Measurements from ENCODE around the gene MITF. TPM values are rescaled to one million over a fixed set of nuclear protein-coding genes. Genes with fewer than 3 reads are reported as not detected.

MITF gene
- total RNA-seq, 2 donors from 2014 or later: 0.28 TPM; not detected in 1

DNA sequence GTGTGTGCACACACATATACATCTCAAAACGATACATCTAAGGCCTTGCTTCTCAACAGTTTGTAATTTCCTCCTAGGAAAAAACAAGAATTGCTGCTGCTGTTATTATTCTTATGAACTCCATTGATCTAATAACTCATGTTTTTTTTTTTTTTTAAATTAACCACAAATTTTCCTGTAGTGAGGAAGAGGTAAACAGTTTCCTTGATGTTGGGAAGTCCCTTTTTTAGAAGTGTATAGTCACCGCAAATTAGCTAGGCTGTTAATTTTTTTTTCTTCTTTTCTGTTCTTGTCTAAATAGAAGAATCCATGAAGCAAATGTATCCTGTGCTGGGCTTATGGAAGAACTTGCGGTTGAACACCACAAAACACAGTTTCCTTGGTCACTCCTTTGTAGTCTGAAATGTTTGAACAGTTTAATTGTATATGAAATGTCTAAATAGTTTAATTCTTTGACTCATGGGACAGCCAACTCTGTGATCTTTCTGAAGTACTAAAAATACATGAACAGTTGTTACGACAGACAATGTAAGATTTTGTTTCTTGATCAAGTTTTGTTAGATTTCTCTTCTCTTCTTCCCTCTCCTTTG lies 64.5 kb downstream of the MITF start:
- ATAC-seq (no peak), DNase-seq (ENCODE audit: low spot score) (no peak)
- Mint-ChIP-seq H3K27me3 (peaks cover 0 to 5% of the 10 kb centered on the region in 2 donors), H3K4me3 (no peak overlapping the region), H3K4me1 (ENCODE audit: low read depth in 2 of 2) (no peaks in the 10 kb centered on the region), H3K9me3 (peaks cover 5% of the 10 kb centered on the region), H3K36me3 (no peaks in the 10 kb centered on the region), H3K27ac (no peak overlapping the region)

GRCh38 chr3:69805491-69805890 lies 66.2 kb downstream of the MITF start:
- H3K27me3 Mint-ChIP-seq: peaks cover 0 to 5% of the 10 kb centered on the region in 2 donors
- no peak overlapping the region for H3K4me3 Mint-ChIP-seq
- ATAC-seq (no peak), DNase-seq (ENCODE audit: low spot score) (no peak)
- no peaks in the 10 kb centered on the region for H3K4me1 Mint-ChIP-seq (ENCODE audit: low read depth in 2 of 2)
- H3K9me3 Mint-ChIP-seq: peaks cover 5% of the 10 kb centered on the region
- no peak overlapping the region for H3K27ac Mint-ChIP-seq
- no peaks in the 10 kb centered on the region for H3K36me3 Mint-ChIP-seq

DNA sequence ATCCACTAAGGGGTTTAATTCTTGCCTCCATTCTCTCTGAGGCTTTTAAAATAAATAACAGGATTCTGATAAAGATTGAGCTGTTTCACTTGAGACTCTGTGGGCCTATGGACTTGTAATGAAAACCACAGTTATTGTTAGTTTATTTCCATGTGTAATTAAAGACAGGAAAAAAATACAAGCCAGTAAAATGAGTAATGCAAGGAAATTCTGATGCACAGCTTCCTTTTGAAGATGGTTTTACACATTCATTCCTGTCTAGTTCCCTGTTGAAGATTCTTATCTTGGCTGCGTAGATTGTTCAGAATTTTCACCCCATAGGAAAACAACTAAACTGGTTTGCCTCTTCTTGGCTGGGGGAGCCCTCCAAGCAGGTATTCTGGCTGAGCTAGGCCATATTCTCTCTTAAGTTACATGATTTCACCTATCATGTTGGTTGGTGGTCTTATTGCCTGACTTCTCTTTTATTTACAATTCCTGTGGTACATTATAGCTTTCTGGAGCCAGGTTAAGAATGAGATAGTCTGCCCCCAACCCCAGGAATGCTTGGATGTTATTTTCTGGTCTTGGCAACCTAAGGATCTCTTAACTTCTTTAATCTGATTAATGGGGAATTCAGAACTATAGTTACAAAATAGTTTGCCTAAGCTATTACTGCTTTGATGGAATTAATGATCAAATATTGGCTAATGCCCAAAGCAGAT lies 67.6 kb downstream of the MITF start:
- Mint-ChIP-seq H3K9me3 (peaks cover 5% of the 10 kb centered on the region), H3K27ac (no peak overlapping the region), H3K4me1 (ENCODE audit: low read depth in 2 of 2) (no peaks in the 10 kb centered on the region), H3K27me3 (peaks cover 0 to 5% of the 10 kb centered on the region in 2 donors), H3K36me3 (no peaks in the 10 kb centered on the region), H3K4me3 (no peak overlapping the region)
- DNase-seq (ENCODE audit: low spot score): no peak
- no peak for ATAC-seq

GRCh38 chr3:69807674-69808073 lies 68.4 kb downstream of the MITF start:
- H3K27me3 Mint-ChIP-seq: peaks cover 0 to 5% of the 10 kb centered on the region in 2 donors
- H3K9me3 Mint-ChIP-seq: peaks cover 5% of the 10 kb centered on the region
- H3K27ac Mint-ChIP-seq: no peak overlapping the region
- H3K36me3 Mint-ChIP-seq: no peaks in the 10 kb centered on the region
- DNase-seq (ENCODE audit: low spot score): no peak
- no peaks in the 10 kb centered on the region for H3K4me1 Mint-ChIP-seq (ENCODE audit: low read depth in 2 of 2)
- H3K4me3 Mint-ChIP-seq: no peak overlapping the region
- no peak for ATAC-seq

GRCh38 chr3:69809076-69809835 lies 70.0 kb downstream of the MITF start:
- no peaks in the 10 kb centered on the region for H3K36me3 Mint-ChIP-seq
- H3K4me1 Mint-ChIP-seq (ENCODE audit: low read depth in 2 of 2): no peaks in the 10 kb centered on the region
- no peak for DNase-seq (ENCODE audit: low spot score)
- H3K4me3 Mint-ChIP-seq: no peak overlapping the region
- no peak overlapping the region for H3K27ac Mint-ChIP-seq
- H3K9me3 Mint-ChIP-seq: peaks cover 2% of the 10 kb centered on the region
- H3K27me3 Mint-ChIP-seq: peaks cover 0 to 3% of the 10 kb centered on the region in 2 donors
- no peak for ATAC-seq

GRCh38 chr3:69811452-69812401 lies 72.5 kb downstream of the MITF start:
- Mint-ChIP-seq H3K9me3 (no peaks in the 10 kb centered on the region), H3K27me3 (peaks cover 0 to 2% of the 10 kb centered on the region in 2 donors), H3K4me1 (ENCODE audit: low read depth in 2 of 2) (no peaks in the 10 kb centered on the region), H3K4me3 (no peak overlapping the region), H3K36me3 (no peaks in the 10 kb centered on the region), H3K27ac (no peak overlapping the region)
- DNase-seq (ENCODE audit: low spot score): no peak
- no peak for ATAC-seq

DNA sequence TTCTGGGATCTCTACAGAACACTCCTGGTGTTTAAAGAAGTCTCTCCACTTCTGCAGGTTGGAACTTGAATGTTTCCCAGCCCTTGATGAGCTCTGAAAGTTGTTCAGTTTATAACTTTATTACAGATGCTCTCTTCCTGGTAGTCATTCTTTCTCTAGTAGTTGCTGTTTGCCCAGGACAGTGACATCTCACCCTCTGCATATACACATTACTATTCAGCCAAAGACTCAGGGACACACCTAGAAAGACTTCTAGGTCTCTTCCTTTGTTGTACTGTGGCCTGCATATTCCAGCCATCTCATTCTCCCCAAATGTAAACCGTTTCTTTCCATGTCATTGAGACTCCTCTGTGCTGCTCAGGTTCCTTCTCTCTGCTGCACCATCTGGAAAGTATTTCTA lies 76.7 kb downstream of the MITF start:
- Mint-ChIP-seq H3K36me3 (no peaks in the 10 kb centered on the region), H3K27me3 (no peaks in the 10 kb centered on the region), H3K4me1 (ENCODE audit: low read depth in 2 of 2) (no peaks in the 10 kb centered on the region), H3K27ac (no peak overlapping the region), H3K9me3 (no peaks in the 10 kb centered on the region), H3K4me3 (no peak overlapping the region)
- no peak for DNase-seq (ENCODE audit: low spot score)
- no peak for ATAC-seq

GRCh38 chr3:69817988-69818387 lies 78.7 kb downstream of the MITF start:
- Mint-ChIP-seq H3K27me3 (no peaks in the 10 kb centered on the region), H3K36me3 (no peaks in the 10 kb centered on the region), H3K27ac (no peak overlapping the region), H3K9me3 (no peaks in the 10 kb centered on the region), H3K4me3 (no peak overlapping the region), H3K4me1 (ENCODE audit: low read depth in 2 of 2) (no peaks in the 10 kb centered on the region)
- no peak for DNase-seq (ENCODE audit: low spot score)
- ATAC-seq: no peak

DNA sequence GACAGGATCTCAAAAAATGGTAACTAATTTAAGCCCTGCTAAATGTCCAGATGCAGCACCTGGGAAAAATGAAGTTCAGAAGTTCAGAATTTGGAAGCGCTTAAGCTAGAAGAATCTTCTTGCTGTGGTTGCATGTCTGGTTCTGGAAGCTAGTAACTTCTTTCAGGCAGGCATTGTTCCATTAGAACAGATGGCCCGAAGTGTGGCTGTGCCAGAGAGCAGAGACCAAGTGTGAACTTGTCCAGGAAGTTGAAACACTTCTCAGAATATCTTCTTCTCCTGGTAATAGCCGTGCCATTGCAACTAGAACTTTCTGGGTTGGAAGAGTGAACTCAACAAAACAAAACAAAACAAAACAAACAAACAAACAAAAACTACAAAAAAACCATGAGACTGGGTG lies 80.0 kb downstream of the MITF start:
- H3K4me1 Mint-ChIP-seq (ENCODE audit: low read depth in 2 of 2): no peaks in the 10 kb centered on the region
- no peaks in the 10 kb centered on the region for H3K27me3 Mint-ChIP-seq
- H3K4me3 Mint-ChIP-seq: no peak overlapping the region
- no peaks in the 10 kb centered on the region for H3K36me3 Mint-ChIP-seq
- H3K9me3 Mint-ChIP-seq: no peaks in the 10 kb centered on the region
- ATAC-seq (no peak), DNase-seq (ENCODE audit: low spot score) (no peak)
- no peak overlapping the region for H3K27ac Mint-ChIP-seq

GRCh38 chr3:69821133-69821532 lies 81.9 kb downstream of the MITF start:
- Mint-ChIP-seq H3K36me3 (no peaks in the 10 kb centered on the region), H3K27ac (no peak overlapping the region), H3K9me3 (no peaks in the 10 kb centered on the region), H3K27me3 (no peaks in the 10 kb centered on the region), H3K4me1 (ENCODE audit: low read depth in 2 of 2) (no peaks in the 10 kb centered on the region), H3K4me3 (no peak overlapping the region)
- ATAC-seq (no peak), DNase-seq (ENCODE audit: low spot score) (no peak)

GRCh38 chr3:69823743-69824142 lies 84.5 kb downstream of the MITF start:
- ATAC-seq: no peak
- Mint-ChIP-seq H3K36me3 (no peaks in the 10 kb centered on the region), H3K9me3 (peaks cover 3% of the 10 kb centered on the region), H3K4me3 (no peak overlapping the region), H3K27ac (no peak overlapping the region), H3K27me3 (no peaks in the 10 kb centered on the region), H3K4me1 (ENCODE audit: low read depth in 2 of 2) (no peaks in the 10 kb centered on the region)
- no peak for DNase-seq (ENCODE audit: low spot score)

- no peaks in the 10 kb centered on the region for H3K27me3 Mint-ChIP-seq
- peaks cover 3% of the 10 kb centered on the region for H3K9me3 Mint-ChIP-seq
- ATAC-seq: no peak
- H3K4me1 Mint-ChIP-seq (ENCODE audit: low read depth in 2 of 2): no peaks in the 10 kb centered on the region
- no peaks in the 10 kb centered on the region for H3K36me3 Mint-ChIP-seq
- no peak for DNase-seq (ENCODE audit: low spot score)
- no peak overlapping the region for H3K4me3 Mint-ChIP-seq
- no peak overlapping the region for H3K27ac Mint-ChIP-seq
Measured at GRCh38 chr3:69825446-69825845, 86.2 kb downstream of the MITF start.

DNA sequence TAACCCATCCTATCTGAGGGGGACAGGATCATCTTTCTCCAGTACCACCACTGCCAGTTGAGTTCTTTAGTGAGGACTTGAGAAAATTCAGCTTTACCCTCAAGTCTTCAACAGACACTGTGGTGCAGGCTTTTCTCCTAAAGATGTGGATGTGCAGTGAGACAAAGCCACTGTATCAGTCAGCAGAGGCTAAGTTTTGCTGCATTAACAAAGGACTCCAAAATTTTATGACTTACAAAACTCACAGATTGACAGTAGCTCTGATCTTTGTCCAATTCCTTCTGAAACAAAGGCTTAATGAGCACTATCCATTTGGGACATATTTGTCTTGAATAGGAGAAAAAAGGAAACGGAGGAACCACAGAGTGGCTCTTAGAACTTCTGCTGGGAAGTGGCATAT lies 87.9 kb downstream of the MITF start:
- DNase-seq (ENCODE audit: low spot score): no peak

More for the DNA sequence above, 87.9 kb downstream of the MITF start:
- no peak for ATAC-seq
- Mint-ChIP-seq H3K27me3 (no peaks in the 10 kb centered on the region), H3K36me3 (no peaks in the 10 kb centered on the region), H3K27ac (no peak overlapping the region), H3K9me3 (peaks cover 3% of the 10 kb centered on the region), H3K4me1 (ENCODE audit: low read depth in 2 of 2) (no peaks in the 10 kb centered on the region), H3K4me3 (no peak overlapping the region)
